Astrocyte (in vitro differentiated cells and primary cell): ENCODE results near the gene PCDHGA11.

Experiments used
- EZH2 ChIP-seq: IDR thresholded peaks from 2 replicates; pipeline ENCODE4 v1.6.1; 2012; ENCODE audit warnings: mild to moderate bottlenecking, low read length, inconsistent platforms; ENCODE audit not compliant: insufficient read depth
- TF ChIP-seq, protein P1 (sequence below): IDR thresholded peaks from 2 replicates; pipeline ENCODE4 v1.5.1; 2011; ENCODE audit warnings: low read depth, mild to moderate bottlenecking, inconsistent platforms, low read length, moderate library complexity; ENCODE audit not compliant: insufficient read depth

DNA sequence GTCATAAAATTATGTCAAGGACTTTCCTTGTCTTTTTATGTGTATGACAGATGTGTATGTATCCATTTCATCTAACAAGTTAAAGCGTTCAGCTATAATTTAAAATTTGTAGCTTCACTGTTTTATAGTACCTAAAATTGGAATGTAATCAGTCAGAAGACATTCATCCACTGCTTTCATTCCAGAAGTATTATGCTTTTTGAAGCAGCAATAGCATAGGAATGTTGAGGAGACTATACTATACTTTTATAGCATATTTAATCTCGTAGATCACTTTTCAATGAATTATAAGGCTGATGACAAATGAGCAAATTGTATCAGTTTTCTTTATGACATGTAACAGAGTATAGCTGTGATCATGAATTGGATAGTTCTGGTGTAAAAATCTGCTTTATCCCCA lies 16.4 kb downstream of the PCDHGA11 start:
- TF ChIP-seq, protein P1, sequence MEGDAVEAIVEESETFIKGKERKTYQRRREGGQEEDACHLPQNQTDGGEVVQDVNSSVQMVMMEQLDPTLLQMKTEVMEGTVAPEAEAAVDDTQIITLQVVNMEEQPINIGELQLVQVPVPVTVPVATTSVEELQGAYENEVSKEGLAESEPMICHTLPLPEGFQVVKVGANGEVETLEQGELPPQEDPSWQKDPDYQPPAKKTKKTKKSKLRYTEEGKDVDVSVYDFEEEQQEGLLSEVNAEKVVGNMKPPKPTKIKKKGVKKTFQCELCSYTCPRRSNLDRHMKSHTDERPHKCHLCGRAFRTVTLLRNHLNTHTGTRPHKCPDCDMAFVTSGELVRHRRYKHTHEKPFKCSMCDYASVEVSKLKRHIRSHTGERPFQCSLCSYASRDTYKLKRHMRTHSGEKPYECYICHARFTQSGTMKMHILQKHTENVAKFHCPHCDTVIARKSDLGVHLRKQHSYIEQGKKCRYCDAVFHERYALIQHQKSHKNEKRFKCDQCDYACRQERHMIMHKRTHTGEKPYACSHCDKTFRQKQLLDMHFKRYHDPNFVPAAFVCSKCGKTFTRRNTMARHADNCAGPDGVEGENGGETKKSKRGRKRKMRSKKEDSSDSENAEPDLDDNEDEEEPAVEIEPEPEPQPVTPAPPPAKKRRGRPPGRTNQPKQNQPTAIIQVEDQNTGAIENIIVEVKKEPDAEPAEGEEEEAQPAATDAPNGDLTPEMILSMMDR = no peak
- no peak for TF ChIP-seq EZH2
